22Rv1 (cell line): Measurements from ENCODE around the gene PPP6R3.
"Not testable (repeated sequence)": the region's sequence is repeated elsewhere in the genome, so short reads cannot be mapped to it uniquely, and the experiment has no call there.

Experiments
- H3K27ac ChIP-seq: fragments of 450-650 bp; 2 replicates; pipeline ENCODE4 v1.5.1; 2017
- CTCF ChIP-seq: fragments of 450-650 bp; IDR thresholded peaks from 2 replicates; pipeline ENCODE4 v1.5.1; 2017; ENCODE audit warnings: mild to moderate bottlenecking
- ZFX ChIP-seq: fragments of 450-650 bp; IDR thresholded peaks from 2 replicates; pipeline ENCODE4 v1.6.1; 2017; ENCODE audit warnings: antibody characterized with exemption, borderline replicate concordance

PPP6R3 gene

DNA sequence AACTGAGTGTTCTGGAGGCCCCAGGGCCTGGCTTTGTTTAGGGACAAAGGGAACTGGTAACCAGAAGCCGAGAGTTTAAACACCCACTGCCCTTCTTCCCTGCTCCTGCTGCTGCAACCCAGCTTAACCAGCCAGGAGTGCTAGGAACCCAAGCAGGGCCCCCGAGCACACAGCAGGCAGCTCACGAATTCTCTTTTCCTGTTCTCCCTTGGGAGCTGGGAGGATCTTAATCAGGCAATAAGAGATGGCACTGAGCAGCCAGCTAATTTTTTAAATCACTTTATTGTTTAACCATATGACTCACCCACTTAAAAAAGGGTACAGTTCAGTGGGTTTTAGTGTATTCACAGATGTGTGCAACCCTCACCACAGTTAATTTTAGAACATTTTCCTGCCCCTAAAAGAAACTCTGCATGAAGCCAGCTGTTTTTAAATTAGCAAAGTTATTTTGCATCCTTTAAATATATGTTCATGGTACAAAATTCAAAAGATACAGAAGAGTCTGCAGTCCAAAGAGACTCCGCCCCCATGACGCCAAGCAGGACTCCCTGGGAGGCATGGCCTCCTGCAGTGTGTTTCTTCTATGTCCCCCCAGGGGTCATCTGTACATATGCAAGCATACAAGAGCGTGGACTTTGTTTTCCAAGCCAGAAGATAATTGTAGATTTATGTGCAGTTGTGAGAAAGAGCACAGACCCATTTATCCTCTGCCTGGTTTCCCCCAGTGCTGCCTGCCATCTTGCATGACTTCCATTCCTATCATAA lies 18.9 kb upstream of the PPP6R3 start:
- TF ChIP-seq CTCF: no peak

GRCh38 chr11:68442433-68442832 lies 18.1 kb upstream of the PPP6R3 start:
- TF ChIP-seq CTCF: no peak
- no peak for TF ChIP-seq ZFX

More for the DNA sequence above, 18.9 kb upstream of the PPP6R3 start:
- H3K27ac ChIP-seq: no peak overlapping the region

DNA sequence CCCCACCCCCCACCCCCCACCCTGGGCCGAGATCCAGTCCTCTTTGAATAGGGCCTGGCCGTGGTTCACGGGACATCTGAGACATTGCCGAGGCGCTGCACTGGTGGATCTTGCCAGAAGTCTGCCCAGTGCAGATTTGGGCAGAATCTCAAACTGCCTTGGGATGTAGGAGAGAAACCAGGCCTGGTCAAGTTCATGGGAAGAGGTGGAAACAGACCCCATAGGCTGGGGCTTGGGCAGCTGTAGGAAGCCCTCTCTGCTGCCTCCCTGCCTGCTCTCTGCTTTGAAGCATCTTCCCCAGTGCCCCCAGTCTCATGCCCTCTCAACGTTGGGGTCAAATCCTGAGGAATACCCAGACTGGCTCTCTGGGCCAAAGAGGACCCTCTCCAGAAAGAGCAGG lies 16.0 kb upstream of the PPP6R3 start:
- TF ChIP-seq ZFX (no peak), CTCF (no peak)
- no peak overlapping the region for H3K27ac ChIP-seq

More at GRCh38 chr11:68442433-68442832, 18.1 kb upstream of the PPP6R3 start:
- no peak overlapping the region for H3K27ac ChIP-seq

DNA sequence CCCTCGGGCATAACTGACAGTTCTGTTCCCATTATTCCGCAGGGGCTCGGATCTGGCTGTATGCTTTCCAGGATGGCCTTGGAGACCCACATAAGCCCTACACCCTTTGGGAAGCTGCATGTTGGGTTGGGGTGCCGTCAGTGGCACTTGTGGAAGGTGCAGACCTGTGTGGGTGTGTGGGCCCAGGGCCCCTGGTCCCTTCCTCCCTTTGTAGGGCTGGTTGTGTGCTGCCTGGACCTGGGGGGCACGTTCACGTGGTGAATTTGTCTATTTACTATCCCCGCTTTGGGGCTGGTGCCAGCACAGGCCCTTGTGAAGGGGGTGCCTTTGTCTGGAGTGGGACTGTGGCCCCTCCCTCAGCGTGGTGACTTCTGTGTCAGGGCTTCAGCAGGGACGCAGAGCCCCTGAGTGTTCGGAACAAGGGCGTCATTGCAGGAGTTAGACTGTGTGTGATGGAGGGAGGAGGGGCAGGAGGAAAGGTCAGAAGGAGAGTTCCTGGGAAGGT lies 15.0 kb upstream of the PPP6R3 start:
- H3K27ac ChIP-seq: no peak overlapping the region
- no peak for TF ChIP-seq CTCF
- TF ChIP-seq ZFX: no peak

GRCh38 chr11:68446046-68446725 lies 14.4 kb upstream of the PPP6R3 start:
- no peak for TF ChIP-seq ZFX
- TF ChIP-seq CTCF: no peak
- no peak overlapping the region for H3K27ac ChIP-seq

- no peak overlapping the region for H3K27ac ChIP-seq
These were observed 13.3 kb upstream of the PPP6R3 start for GRCh38 chr11:68447015-68447801.

GRCh38 chr11:68447914-68448313 lies 12.6 kb upstream of the PPP6R3 start:
- H3K27ac ChIP-seq: not testable (repeated sequence)

More at GRCh38 chr11:68447015-68447801, 13.3 kb upstream of the PPP6R3 start:
- no peak for TF ChIP-seq ZFX
- peak; percentile 93 for TF ChIP-seq CTCF
